Measurements from ENCODE around the gene HSH2D.

GRCh38 chr19:16098821-16099220 lies 44.7 kb upstream of the HSH2D start:
- TF ChIP-seq CTCF (IDR thresholded peaks at IDR 0.05) (no peak), POLR2A (IDR thresholded peaks at IDR 0.05) (no peak)

Measured in right lobe of liver (tissue), 4 donors.